H1 (cell line): ENCODE results near the gene GPHB5. TPM values are rescaled to one million over a fixed set of nuclear protein-coding genes. Genes with fewer than 3 reads are reported as not detected.

Experiments used
- GTF2F1 ChIP-seq: IDR thresholded peaks from 2 replicates; pipeline ENCODE4 v1.6.1; 2012; ENCODE audit warnings: low read depth, low read length, improper control_type of control experiment, borderline replicate concordance
- polyA plus RNA-seq, 7 experiments: library from polyadenylated mRNA; depleted of rRNA in 3 of 7; stranded (reverse) in 5 of 7; unstranded in 2 of 7; fragments of >200 nt in 5 of 7; fragments of 200-250 nt in 2 of 7; gene quantifications; 1 replicate in 5 of 7; 2 replicates in 1 of 7; 4 replicates in 1 of 7; pipeline versions ENCODE4 v1.2.1 to v1.2.3, GENCODE V29; 2011 to 2013; ENCODE audit warnings: missing spikeins in 2 of 7, mixed read lengths in 2 of 7
- total RNA-seq: library from RNA; stranded (reverse); fragmentation: NEBNext Ultra II Directional; extraction: Animal tissue kit (Norgen Biotek cat#: 25700); gene quantifications from 2 replicates; pipeline ENCODE4 v1.2.1, GENCODE V29; 2021

The GPHB5 gene
- total and polyA plus RNA-seq, 2 of the 8 experiments (the other 6 are each of a cell fraction or from before 2014, with no cell fraction given) = not detected

DNA sequence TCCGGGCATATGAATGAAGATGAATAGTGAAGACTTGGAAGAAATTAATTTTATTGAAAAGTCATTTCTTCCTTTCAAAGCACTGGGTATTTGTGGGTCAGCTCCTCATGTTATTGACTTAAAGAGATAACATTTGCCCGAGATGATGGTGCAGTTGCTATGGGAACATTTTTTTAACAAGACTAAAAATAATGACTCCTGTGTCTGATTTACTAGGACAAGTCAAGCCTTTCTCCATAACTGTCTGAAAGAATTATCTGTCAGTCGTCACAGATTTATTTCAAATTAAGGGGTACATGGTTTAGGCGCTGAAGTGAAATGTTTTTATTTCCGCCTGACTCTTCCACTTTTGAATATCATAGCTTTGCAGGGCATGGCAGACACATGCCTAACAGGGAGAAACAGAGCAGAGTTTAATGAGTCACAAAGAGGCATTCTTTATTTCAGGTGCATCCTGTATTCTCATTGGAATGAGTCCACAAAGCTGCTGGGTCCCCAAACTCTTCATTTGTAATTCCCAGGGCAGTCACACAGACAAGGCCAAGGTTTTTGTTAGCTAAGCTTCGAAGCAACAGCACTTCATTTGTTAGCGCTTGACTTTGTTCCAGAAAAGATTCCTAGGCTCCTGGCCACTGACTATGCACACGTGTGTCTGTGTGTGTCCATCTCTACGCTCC is 4.3 kb upstream of the GPHB5 start (continued):
- no peak for TF ChIP-seq GTF2F1
